GM23338 (cell line): ENCODE measurements around the gene LINGO1. TPM values are rescaled to one million over a fixed set of nuclear protein-coding genes. Genes with fewer than 3 reads are reported as not detected.

ENCODE experiments used
- ATAC-seq: fragments of 200-7000 bp; cut with Tn5 transposase; 3 replicates; pipeline ENCODE4 v1.9.1; 2020
- DNase-seq: peaks from one replicate; pipeline ENCODE4 v3.0.0-alpha.2; 2015; ENCODE audit warnings: low spot score
- H2AFZ ChIP-seq: fragments of 200-600 bp; sonication (generic); 2 replicates; pipeline ENCODE4 v1.8.0; 2016; ENCODE audit warnings: antibody characterized with exemption, mild to moderate bottlenecking, moderate library complexity
- H3F3A ChIP-seq: fragments of 200-600 bp; sonication (generic); replicated peaks from 2 replicates; pipeline ENCODE4 v1.8.0; 2017; ENCODE audit warnings: antibody characterized with exemption, mixed run types, low read depth
- H3K27ac ChIP-seq: fragments of 200-600 bp; sonication (generic); 2 replicates; pipeline ENCODE4 v1.6.1; 2016; ENCODE audit warnings: low read depth
- H3K27me3 ChIP-seq: fragments of 200-600 bp; sonication (generic); 2 replicates; pipeline ENCODE4 v1.8.0; 2016; ENCODE audit warnings: mild to moderate bottlenecking, mixed run types, moderate library complexity; ENCODE audit not compliant: insufficient read depth
- H3K36me3 ChIP-seq: fragments of 200-600 bp; sonication (generic); 2 replicates; pipeline ENCODE4 v1.8.0; 2016; ENCODE audit warnings: mild to moderate bottlenecking; ENCODE audit not compliant: insufficient read depth
- H3K4me1 ChIP-seq: fragments of 200-600 bp; sonication (generic); 2 replicates; pipeline ENCODE4 v1.8.0; 2016; ENCODE audit warnings: mild to moderate bottlenecking, moderate library complexity; ENCODE audit not compliant: insufficient read depth
- H3K4me2 ChIP-seq: fragments of 200-600 bp; sonication (generic); 2 replicates; pipeline ENCODE4 v1.7.1; 2017; ENCODE audit warnings: mixed run types
- H3K4me3 ChIP-seq: fragments of 200-600 bp; sonication (generic); 2 replicates; pipeline ENCODE4 v1.6.1; 2016; ENCODE audit warnings: mixed run types
- H3K79me2 ChIP-seq: fragments of 200-600 bp; sonication (generic); replicated peaks from 2 replicates; pipeline ENCODE4 v1.8.0; 2017; ENCODE audit warnings: mild to moderate bottlenecking; ENCODE audit not compliant: insufficient read depth
- H3K9me2 ChIP-seq: fragments of 200-600 bp; sonication (generic); 2 replicates; pipeline ENCODE4 v1.8.0; 2017; ENCODE audit not compliant: insufficient read depth
- H4K20me1 ChIP-seq: fragments of 200-600 bp; sonication (generic); replicated peaks from 2 replicates; pipeline ENCODE4 v1.8.0; 2017; ENCODE audit warnings: mild to moderate bottlenecking; ENCODE audit not compliant: insufficient read depth
- H3K27ac Mint-ChIP-seq: 2 replicates; pipeline ENCODE4 v1.8.0; 2020; ENCODE audit warnings: inconsistent platforms, mild to moderate bottlenecking, moderate library complexity, mixed read lengths
- H3K27me3 Mint-ChIP-seq: 3 replicates; pipeline ENCODE4 v1.8.0; 2022; ENCODE audit warnings: low read depth, mild to moderate bottlenecking, moderate library complexity, mixed read lengths, inconsistent platforms; ENCODE audit not compliant: insufficient read depth, poor library complexity
- H3K36me3 Mint-ChIP-seq: 3 replicates; pipeline ENCODE4 v1.8.0; 2021; ENCODE audit warnings: low read depth, mild to moderate bottlenecking, inconsistent platforms, moderate library complexity, mixed read lengths
- H3K4me1 Mint-ChIP-seq: 3 replicates; pipeline ENCODE4 v1.8.0; 2020; ENCODE audit warnings: mild to moderate bottlenecking, inconsistent platforms, mixed read lengths
- H3K4me3 Mint-ChIP-seq: 3 replicates; pipeline ENCODE4 v1.8.0; 2021; ENCODE audit warnings: moderate library complexity, mild to moderate bottlenecking, inconsistent platforms, mixed read lengths
- H3K9me3 Mint-ChIP-seq: 3 replicates; pipeline ENCODE4 v1.8.0; 2020; ENCODE audit warnings: moderate library complexity, mild to moderate bottlenecking, inconsistent platforms, mixed read lengths
- CREB1 ChIP-seq: fragments of 250-450 bp; sonication (Bioruptor Pico); IDR thresholded peaks from 2 replicates; pipeline ENCODE4 v1.5.0; 2020; ENCODE audit warnings: low read depth, mild to moderate bottlenecking, moderate library complexity
- ETS1 ChIP-seq: IDR thresholded peaks from 2 replicates; pipeline ENCODE4 v1.6.1; 2016; ENCODE audit warnings: antibody characterized with exemption
- EZH2phosphoT487 ChIP-seq: fragments of 200-600 bp; sonication (generic); IDR thresholded peaks from one replicate; pipeline ENCODE4 v1.8.1; 2018; ENCODE audit warnings: antibody characterized with exemption; ENCODE audit not compliant: unreplicated experiment
- JUNB ChIP-seq: IDR thresholded peaks from one replicate; pipeline ENCODE4 v1.6.1; 2016; ENCODE audit warnings: antibody characterized with exemption; ENCODE audit not compliant: unreplicated experiment
- NANOG ChIP-seq: IDR thresholded peaks from 2 replicates; pipeline ENCODE4 v1.6.1; 2016; ENCODE audit warnings: antibody characterized with exemption, borderline replicate concordance
- REST ChIP-seq: IDR thresholded peaks from one replicate; pipeline ENCODE4 v1.6.1; 2018; ENCODE audit warnings: antibody characterized with exemption; ENCODE audit not compliant: unreplicated experiment
- ZNF114 ChIP-seq: fragments of 250-450 bp; sonication (Bioruptor Pico); IDR thresholded peaks from 2 replicates; pipeline ENCODE4 v1.5.0; 2020; ENCODE audit warnings: mild to moderate bottlenecking, moderate library complexity
- ZNF331 ChIP-seq: fragments of 250-450 bp; sonication (Bioruptor Pico); IDR thresholded peaks from 2 replicates; pipeline ENCODE4 v1.5.0; 2020; ENCODE audit warnings: low read depth, mild to moderate bottlenecking, moderate library complexity
- ZNF462 ChIP-seq: fragments of 250-450 bp; sonication (Bioruptor Pico); IDR thresholded peaks from 2 replicates; pipeline ENCODE4 v1.5.0; 2020; ENCODE audit warnings: mild to moderate bottlenecking, moderate library complexity
- polyA plus RNA-seq: library from polyadenylated mRNA; unstranded; fragments of >200 nt; fragmentation: Nextera tagmentation; extraction: Ambion mirVana; gene quantifications from 2 replicates; pipeline ENCODE4 v1.2.1, GENCODE V29; 2016
- total RNA-seq: library from RNA; depleted of rRNA; stranded (reverse); fragments of >200 nt; shearing (Covaris generic); gene quantifications from 2 replicates; pipeline ENCODE4 v1.2.3, GENCODE V29; 2014

Gene LINGO1
- total and polyA plus RNA-seq, 2 experiments from 2014 or later, result 16.9 to 63.1 TPM

GRCh38 chr15:77602800-77603199 is 29.9 kb downstream of the LINGO1 start:
- Mint-ChIP-seq H3K27ac (no peak overlapping the region), H3K4me1 (peaks cover 43% of the 10 kb centered on the region), H3K9me3 (peaks cover 3% of the 10 kb centered on the region; the same call in 1 of the 3 replicates), H3K4me3 (no peak overlapping the region), H3K27me3 (peaks cover 15% of the 10 kb centered on the region), H3K36me3 (no peaks in the 10 kb centered on the region)
- no peaks in the 10 kb centered on the region for H3K9me2 ChIP-seq
- DNase-seq, result no peak
- no peak for TF ChIP-seq ZNF331 (CRISPR knock-in tag)
- TF ChIP-seq NANOG, result no peak
- TF ChIP-seq ZNF114, result no peak
- TF ChIP-seq REST, result no peak
- TF ChIP-seq ETS1, result no peak
- no peak for TF ChIP-seq JUNB
- no peak for TF ChIP-seq ZNF462 (CRISPR knock-in tag)
- TF ChIP-seq CREB1, result no peak
- TF ChIP-seq EZH2phosphoT487, result no peak
- no peak overlapping the region for H3K27ac ChIP-seq
- no peak overlapping the region for H3K4me3 ChIP-seq
- H3K4me1 ChIP-seq, result peaks cover 21% of the 10 kb centered on the region
- H2AFZ ChIP-seq, result no peak overlapping the region
- no peaks in the 10 kb centered on the region for H3K36me3 ChIP-seq
- H4K20me1 ChIP-seq, result no peaks in the 10 kb centered on the region
- 0 out of 2 replicates have a peak, but pooled peaks cover 8% of the 10 kb centered on the region for H3F3A ChIP-seq
- no peak overlapping the region for H3K4me2 ChIP-seq
- no peak for ATAC-seq
- no peaks in the 10 kb centered on the region for H3K27me3 ChIP-seq
- no peaks in the 10 kb centered on the region for H3K79me2 ChIP-seq
